NCI-H82 treated with DMSO at 0.1 percent for 48 hours (cell line): ENCODE measurements around the gene NRXN2.

ENCODE experiments used
- DNase-seq: peaks from one replicate; lab custom pipeline; 2025; ENCODE audit not compliant: unreplicated experiment; lab: John Stamatoyannopoulos, UW

The NRXN2 gene

GRCh38 chr11:64556721-64557250, 166.2 kb downstream of the NRXN2 start:
- no peak for DNase-seq
